GM21515 (cell line): ENCODE data around the gene NAGLU.
"Not testable (repeated sequence)": the region's sequence is repeated elsewhere in the genome, so short reads cannot be mapped to it uniquely, and the experiment has no call there.

Experiments used
- ATAC-seq: cut with Tn5 transposase; IDR thresholded peaks from one replicate; pipeline ENCODE4 v1.9.1; 2021; ENCODE audit not compliant: unreplicated experiment

Gene NAGLU

GRCh38 chr17:42521036-42521435 lies 15.0 kb upstream of the NAGLU start:
- no peak for ATAC-seq

GRCh38 chr17:42521666-42522262 lies 14.3 kb upstream of the NAGLU start:
- no peak for ATAC-seq

- ATAC-seq = no peak
Measured at GRCh38 chr17:42522263-42522790, 13.7 kb upstream of the NAGLU start.

- no peak for ATAC-seq
Measured at GRCh38 chr17:42522798-42523278, 13.2 kb upstream of the NAGLU start.

GRCh38 chr17:42525221-42525620 lies 10.8 kb upstream of the NAGLU start:
- no peak for ATAC-seq

- no peak for ATAC-seq
Measured at GRCh38 chr17:42526031-42526444, 10.0 kb upstream of the NAGLU start.

- ATAC-seq = no peak
Measured at GRCh38 chr17:42527932-42528331, 8.1 kb upstream of the NAGLU start.

- no peak for ATAC-seq
Measured at GRCh38 chr17:42529061-42529460, 7.0 kb upstream of the NAGLU start.

GRCh38 chr17:42530952-42531454 lies 5.0 kb upstream of the NAGLU start:
- no peak for ATAC-seq

GRCh38 chr17:42531455-42532354 lies 4.3 kb upstream of the NAGLU start:
- ATAC-seq = no peak

- peak; percentile 14 for ATAC-seq
Measured at GRCh38 chr17:42535155-42536047, 640 bp upstream of the NAGLU start.

GRCh38 chr17:42536372-42537155 lies 523 bp downstream of the NAGLU start:
- peak; percentile 50 for ATAC-seq

- no peak for ATAC-seq
Measured at GRCh38 chr17:42537156-42537805, 1.2 kb downstream of the NAGLU start.

- ATAC-seq = no peak
Measured at GRCh38 chr17:42537826-42538451, 1.9 kb downstream of the NAGLU start.

GRCh38 chr17:42538482-42538881 lies 2.4 kb downstream of the NAGLU start:
- ATAC-seq = no peak

GRCh38 chr17:42540558-42540957 lies 4.5 kb downstream of the NAGLU start:
- ATAC-seq = not testable (repeated sequence)

GRCh38 chr17:42541041-42541833 lies 5.2 kb downstream of the NAGLU start:
- ATAC-seq = no peak
